RCC 7860 (cell line): ENCODE measurements around the gene DHX36.

Experiments
- DNase-seq: peaks from one replicate; pipeline ENCODE4 v3.0.0-alpha.2; 2015; ENCODE audit warnings: low spot score
- FAIRE-seq: peaks from 2 replicates; lab custom pipeline; 2012; peaks lifted over from hg19 to GRCh38; lab: Jason Lieb, UNC

DHX36 gene

GRCh38 chr3:154294016-154294415 is 30.3 kb downstream of the DHX36 start:
- no peak for FAIRE-seq
- DNase-seq: no peak

- DNase-seq (no peak), FAIRE-seq (no peak)
Measured at GRCh38 chr3:154290187-154290586, 34.1 kb downstream of the DHX36 start.

- DNase-seq (no peak), FAIRE-seq (no peak)
Measured at GRCh38 chr3:154285221-154285620, 39.1 kb downstream of the DHX36 start.

- FAIRE-seq (no peak), DNase-seq (no peak)
Measured at GRCh38 chr3:154280161-154280560, 44.1 kb downstream of the DHX36 start.

GRCh38 chr3:154275965-154276364 is 48.3 kb downstream of the DHX36 start:
- no peak for FAIRE-seq
- no peak for DNase-seq

- no peak for DNase-seq
- FAIRE-seq: no peak
Measured at GRCh38 chr3:154275292-154275691, 49.0 kb downstream of the DHX36 start.

GRCh38 chr3:154274348-154274747 is 49.9 kb downstream of the DHX36 start:
- FAIRE-seq: no peak
- DNase-seq: no peak

GRCh38 chr3:154273381-154273780 is 50.9 kb downstream of the DHX36 start:
- DNase-seq: no peak
- no peak for FAIRE-seq

- no peak for FAIRE-seq
- no peak for DNase-seq
Measured at GRCh38 chr3:154254527-154254926, 69.8 kb downstream of the DHX36 start.

GRCh38 chr3:154252759-154253638 is 71.3 kb downstream of the DHX36 start:
- FAIRE-seq: peak; percentile 18
- peak; percentile 58 for DNase-seq

GRCh38 chr3:154251610-154252009 is 72.7 kb downstream of the DHX36 start:
- FAIRE-seq: no peak
- no peak for DNase-seq

GRCh38 chr3:154250291-154250690 is 74.0 kb downstream of the DHX36 start:
- no peak for FAIRE-seq
- DNase-seq: no peak

GRCh38 chr3:154247806-154248415 is 76.4 kb downstream of the DHX36 start:
- no peak for DNase-seq
- no peak for FAIRE-seq

GRCh38 chr3:154244644-154245043 is 79.6 kb downstream of the DHX36 start:
- FAIRE-seq: no peak
- no peak for DNase-seq

- FAIRE-seq (no peak), DNase-seq (no peak)
Measured at GRCh38 chr3:154243353-154243752, 80.9 kb downstream of the DHX36 start.

- no peak for DNase-seq
- FAIRE-seq: no peak
Measured at GRCh38 chr3:154242766-154243165, 81.5 kb downstream of the DHX36 start.

GRCh38 chr3:154241496-154241895 is 82.8 kb downstream of the DHX36 start:
- no peak for DNase-seq
- FAIRE-seq: no peak

GRCh38 chr3:154240235-154240634 is 84.1 kb downstream of the DHX36 start:
- DNase-seq (no peak), FAIRE-seq (no peak)

- FAIRE-seq: no peak
- DNase-seq: no peak
Measured at GRCh38 chr3:154236331-154236730, 88.0 kb downstream of the DHX36 start.

GRCh38 chr3:154235330-154235729 is 89.0 kb downstream of the DHX36 start:
- FAIRE-seq (no peak), DNase-seq (no peak)

GRCh38 chr3:154229217-154229590 is 95.1 kb downstream of the DHX36 start:
- FAIRE-seq (no peak), DNase-seq (no peak)

GRCh38 chr3:154228561-154229216 is 95.6 kb downstream of the DHX36 start:
- no peak for FAIRE-seq
- DNase-seq: no peak
